Skin epidermis (tissue), 12 donors: ENCODE data around the gene PPP1R2B.

Experiments used
- H3K27ac ChIP-seq, 21 experiments: fragments of 200-600 bp; sonication (generic) in 11 of 21; one replicate each; pipeline ENCODE4 v1.5.0; 2020; ENCODE audit warnings: mild to moderate bottlenecking in 3 of 21, inconsistent platforms in 2 of 21, moderate library complexity in 2 of 21
- H3K4me3 ChIP-seq, 7 experiments: fragments of 200-600 bp; sonication (generic) in 2 of 7; one replicate each; pipeline ENCODE4 v1.5.0; 2020; ENCODE audit warnings: inconsistent platforms in 2 of 7, mild to moderate bottlenecking in 2 of 7, moderate library complexity in 1 of 7

PPP1R2B gene

GRCh38 chr5:156870498-156870839 is 20.4 kb downstream of the PPP1R2B start:
- Histone ChIP-seq H3K27ac (no peak overlapping the region), H3K4me3 (no peak overlapping the region)

GRCh38 chr5:156871212-156871611 is 21.1 kb downstream of the PPP1R2B start:
- Histone ChIP-seq H3K4me3 (no peak overlapping the region), H3K27ac (no peak overlapping the region)

- H3K27ac ChIP-seq: no peak overlapping the region
Observed at GRCh38 chr5:156879665-156880285, 29.7 kb downstream of the PPP1R2B start.

GRCh38 chr5:156883316-156883875 is 33.3 kb downstream of the PPP1R2B start:
- H3K27ac ChIP-seq: no peak overlapping the region
- no peak overlapping the region for H3K4me3 ChIP-seq

More at GRCh38 chr5:156879665-156880285, 29.7 kb downstream of the PPP1R2B start:
- H3K4me3 ChIP-seq: no peak overlapping the region

- Histone ChIP-seq H3K27ac (no peak overlapping the region), H3K4me3 (no peak overlapping the region)
Observed at GRCh38 chr5:156888520-156888919, 38.4 kb downstream of the PPP1R2B start.

GRCh38 chr5:156892223-156892622 is 42.1 kb downstream of the PPP1R2B start:
- Histone ChIP-seq H3K4me3 (no peak overlapping the region), H3K27ac (no peak overlapping the region)

GRCh38 chr5:156892864-156893263 is 42.8 kb downstream of the PPP1R2B start:
- no peak overlapping the region for H3K27ac ChIP-seq
- H3K4me3 ChIP-seq: no peak overlapping the region

- Histone ChIP-seq H3K4me3 (no peak overlapping the region), H3K27ac (no peak overlapping the region)
Observed at GRCh38 chr5:156893517-156893916, 43.4 kb downstream of the PPP1R2B start.

- H3K4me3 ChIP-seq: no peak overlapping the region
Observed at GRCh38 chr5:156896546-156896945, 46.5 kb downstream of the PPP1R2B start.

More at GRCh38 chr5:156896546-156896945, 46.5 kb downstream of the PPP1R2B start:
- no peak overlapping the region for H3K27ac ChIP-seq
